Airway epithelial cell (primary cell): ENCODE results near the gene UGT1A9. TPM values are rescaled to one million over a fixed set of nuclear protein-coding genes. Genes with fewer than 3 reads are reported as not detected.

Experiments used
- total RNA-seq: library from RNA; depleted of rRNA; stranded (reverse); fragments of >200 nt; gene quantifications from 2 replicates; pipeline ENCODE4 v1.2.3, GENCODE V29; 2015

UGT1A9 gene
- total RNA-seq: not detected in 2 replicates

DNA sequence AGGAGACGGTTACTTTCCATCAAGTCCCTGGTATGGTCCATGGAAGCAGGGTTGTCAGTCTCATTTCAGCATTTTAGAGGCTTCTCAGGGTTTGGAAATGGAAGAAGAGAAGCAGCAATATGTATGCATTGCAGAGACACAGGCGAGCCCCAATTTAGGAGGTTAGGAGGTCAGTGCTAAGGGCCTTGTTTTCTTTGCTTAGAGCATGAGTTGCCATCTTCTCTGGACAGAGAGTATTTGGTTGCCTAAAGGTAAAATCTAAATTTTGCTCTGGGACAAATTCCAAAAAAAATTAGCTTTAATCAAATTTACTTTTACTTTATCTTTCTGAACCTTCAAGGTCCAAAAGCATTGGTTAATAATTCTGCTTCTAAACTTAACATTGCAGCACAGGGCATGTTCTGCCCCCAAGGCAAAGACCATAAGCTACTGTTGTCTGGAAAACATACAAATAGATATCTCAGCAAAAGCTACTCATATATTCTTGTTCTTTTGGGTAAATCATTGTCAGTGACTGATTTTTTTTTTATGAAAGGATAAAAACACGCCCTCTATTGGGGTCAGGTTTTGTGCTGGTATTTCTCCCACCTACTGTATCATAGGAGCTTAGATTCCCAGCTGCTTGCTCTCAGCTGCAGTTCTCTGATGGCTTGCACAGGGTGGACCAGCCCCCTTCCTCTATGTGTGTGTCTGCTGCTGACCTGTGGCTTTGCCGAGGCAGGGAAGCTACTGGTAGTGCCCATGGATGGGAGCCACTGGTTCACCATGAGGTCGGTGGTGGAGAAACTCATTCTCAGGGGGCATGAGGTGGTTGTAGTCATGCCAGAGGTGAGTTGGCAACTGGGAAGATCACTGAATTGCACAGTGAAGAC is at the start of gene UGT1A9:
Gene UGT1A9, plus strand, starts transcription at position 609 of the 872 bp plus-strand sequence. Its CDS starts 37 bp downstream, at position 646.

GRCh38 chr2:233636306-233636705 is 35.4 kb upstream of the UGT1A9 start, which contains the start of gene UGT1A10:
UGT1A10 (plus strand) TSS chr2:233636448; CDS start chr2:233636523, 75 bp downstream.

GRCh38 chr2:233681521-233682099 is 9.9 kb downstream of the UGT1A9 start, which contains the start of gene UGT1A7:
UGT1A7 (plus strand) TSS chr2:233681901; CDS start chr2:233681938, 37 bp downstream.

DNA sequence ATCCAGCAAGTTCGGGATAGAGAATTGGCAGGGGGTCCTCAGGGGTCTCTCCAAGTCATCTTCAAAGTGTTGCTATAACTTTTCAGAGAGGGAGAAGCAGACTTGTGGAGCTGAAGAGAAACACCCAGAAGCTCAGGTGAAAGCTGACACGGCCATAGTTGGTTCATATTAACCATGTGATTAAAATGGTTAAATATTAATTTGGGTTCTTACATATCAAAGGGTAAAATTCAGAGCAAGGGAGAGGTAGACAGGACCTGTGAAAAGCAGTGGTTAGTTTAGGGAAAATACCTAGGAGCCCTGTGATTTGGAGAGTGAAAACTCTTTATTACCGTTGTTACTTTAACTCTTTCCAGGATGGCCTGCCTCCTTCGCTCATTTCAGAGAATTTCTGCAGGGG is 20.9 kb downstream of the UGT1A9 start, which contains the start of gene UGT1A6:
Gene UGT1A6, plus strand, starts transcription at position 243 of the 400 bp plus-strand sequence. Its CDS starts 115 bp downstream, at position 358.

GRCh38 chr2:233712611-233713261 is 41.0 kb downstream of the UGT1A9 start, which contains the start of gene UGT1A5:
UGT1A5 (plus strand) TSS chr2:233712907; CDS start chr2:233712992, 85 bp downstream.

DNA sequence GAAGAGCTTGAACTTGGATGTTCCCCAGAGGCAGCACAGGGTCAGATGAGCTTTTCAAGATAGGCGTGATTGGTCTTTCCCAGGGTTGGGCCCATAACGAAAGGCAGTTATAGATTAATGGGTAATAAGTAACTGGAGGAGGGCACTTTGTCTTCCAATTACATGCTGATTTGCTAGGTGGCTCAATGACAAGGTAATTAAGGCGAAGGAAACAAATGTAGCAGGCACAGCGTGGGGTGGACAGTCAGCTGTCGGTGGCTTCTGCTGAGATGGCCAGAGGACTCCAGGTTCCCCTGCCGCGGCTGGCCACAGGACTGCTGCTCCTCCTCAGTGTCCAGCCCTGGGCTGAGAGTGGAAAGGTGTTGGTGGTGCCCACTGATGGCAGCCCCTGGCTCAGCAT is 46.9 kb downstream of the UGT1A9 start, which contains the start of gene UGT1A4:
Gene UGT1A4, plus strand, starts transcription at position 185 of the 400 bp plus-strand sequence. Its CDS starts 85 bp downstream, at position 270.

DNA sequence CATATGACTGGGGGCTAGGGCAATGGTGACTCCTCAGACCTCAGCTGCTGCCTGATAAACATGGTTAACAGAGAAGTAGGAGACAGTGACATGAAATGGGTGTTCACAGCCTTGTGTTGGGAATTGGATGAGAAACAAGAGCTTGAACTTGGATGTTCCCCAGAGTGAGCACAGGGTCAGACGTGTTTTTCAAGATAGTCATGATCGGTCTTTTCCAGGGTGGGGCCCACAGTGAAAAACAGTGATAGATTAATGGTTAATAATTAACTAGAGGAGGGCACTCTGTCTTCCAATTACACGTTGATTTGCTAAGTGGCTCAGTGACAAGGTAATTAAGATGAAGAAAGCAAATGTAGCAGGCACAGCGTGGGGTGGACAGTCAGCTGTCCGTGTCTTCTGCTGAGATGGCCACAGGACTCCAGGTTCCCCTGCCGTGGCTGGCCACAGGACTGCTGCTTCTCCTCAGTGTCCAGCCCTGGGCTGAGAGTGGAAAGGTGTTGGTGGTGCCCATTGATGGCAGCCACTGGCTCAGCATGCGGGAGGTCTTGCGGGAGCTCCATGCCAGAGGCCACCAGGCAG is 57.1 kb downstream of the UGT1A9 start, which contains the start of gene UGT1A3:
Gene UGT1A3, plus strand, starts transcription at position 320 of the 579 bp plus-strand sequence. Its CDS starts 85 bp downstream, at position 405.

GRCh38 chr2:233760043-233760442 is 88.3 kb downstream of the UGT1A9 start, which contains the start of gene UGT1A1:
UGT1A1 (plus strand) TSS chr2:233760270; CDS start chr2:233760288, 18 bp downstream.

DNA sequence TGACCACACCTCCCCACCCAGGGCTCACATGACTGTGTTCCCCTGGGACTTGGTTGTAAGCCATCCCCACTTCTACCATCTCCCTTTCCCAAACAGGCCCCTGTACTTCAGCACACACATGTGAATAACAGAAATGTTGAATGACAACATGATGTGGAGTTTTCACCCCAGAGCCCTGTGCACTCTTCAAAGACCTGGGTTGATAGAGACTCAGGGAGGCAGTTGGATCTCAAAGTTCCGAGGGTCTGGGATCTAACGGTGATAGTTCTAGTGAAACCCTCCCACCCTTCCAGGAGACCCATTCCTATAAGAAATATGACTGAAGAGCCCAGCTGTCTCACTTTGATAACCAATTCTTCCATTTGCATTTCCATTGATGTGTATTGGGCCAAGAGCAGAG is 106.3 kb downstream of the UGT1A9 start, which contains the start of gene MROH2A:
Gene MROH2A, plus strand, starts transcription at position 301 of the 400 bp plus-strand sequence. CDS start 1,029 bp downstream, outside the sequence.

Other genes starting within 250 kb of the UGT1A9 start
- gene USP40, start 105.1 kb upstream of the UGT1A9 start, total RNA-seq: 20.6 and 22.6 TPM in 2 replicates
- 0.37 and 0.56 TPM in 2 replicates for gene UGT1A8, start 54.3 kb upstream of the UGT1A9 start, total RNA-seq
- gene UGT1A10, start 35.5 kb upstream of the UGT1A9 start, total RNA-seq: not detected in 2 replicates
- 0.37 and 0.49 TPM in 2 replicates for gene UGT1A7, start 10.0 kb downstream of the UGT1A9 start, total RNA-seq
- gene UGT1A6, start 21.0 kb downstream of the UGT1A9 start, total RNA-seq: 35.8 and 38.9 TPM in 2 replicates
- 3.2 TPM in 1 of 2 replicates, not detected in the other for gene UGT1A5, start 41.0 kb downstream of the UGT1A9 start, total RNA-seq
- gene UGT1A4, start 46.8 kb downstream of the UGT1A9 start, total RNA-seq: 0.33 TPM in 1 of 2 replicates, not detected in the other
- gene UGT1A3, start 57.1 kb downstream of the UGT1A9 start, total RNA-seq: 0.35 TPM in 1 of 2 replicates, not detected in the other
- gene UGT1A1, start 88.4 kb downstream of the UGT1A9 start, total RNA-seq: 0.28 and 1.2 TPM in 2 replicates
- gene MROH2A, start 106.4 kb downstream of the UGT1A9 start, total RNA-seq: not detected in 2 replicates
- gene HJURP, start 182.6 kb downstream of the UGT1A9 start, total RNA-seq: 18.2 and 26.2 TPM in 2 replicates
- gene TRPM8, start 245.5 kb downstream of the UGT1A9 start, total RNA-seq: not detected in 2 replicates